H1 (cell line): Measurements from ENCODE around the gene BFSP2. TPM values are rescaled to one million over a fixed set of nuclear protein-coding genes. Genes with fewer than 3 reads are reported as not detected.

Experiments
- E2F6 ChIP-seq: IDR thresholded peaks from 2 replicates; pipeline ENCODE4 v1.6.1; 2012; ENCODE audit warnings: inconsistent platforms
- polyA plus RNA-seq, 7 experiments: library from polyadenylated mRNA; depleted of rRNA in 3 of 7; stranded (reverse) in 5 of 7; unstranded in 2 of 7; fragments of >200 nt in 5 of 7; fragments of 200-250 nt in 2 of 7; gene quantifications; 1 replicate in 5 of 7; 2 replicates in 1 of 7; 4 replicates in 1 of 7; pipeline versions ENCODE4 v1.2.1 to v1.2.3, GENCODE V29; 2011 to 2013; ENCODE audit warnings: missing spikeins in 2 of 7, mixed read lengths in 2 of 7
- total RNA-seq: library from RNA; stranded (reverse); fragmentation: NEBNext Ultra II Directional; extraction: Animal tissue kit (Norgen Biotek cat#: 25700); gene quantifications from 2 replicates; pipeline ENCODE4 v1.2.1, GENCODE V29; 2021

BFSP2 gene
- total and polyA plus RNA-seq, 2 of the 8 experiments (the other 6 are each of a cell fraction or from before 2014, with no cell fraction given), result not detected

GRCh38 chr3:133512416-133513089 lies 112.7 kb downstream of the BFSP2 start (continued):
- no peak for TF ChIP-seq E2F6
